GM21723 (cell line): ENCODE data around the gene TRAF2.

ENCODE experiments used
- ATAC-seq: cut with Tn5 transposase; IDR thresholded peaks from one replicate; pipeline ENCODE4 v1.9.1; 2021; ENCODE audit warnings: mild to moderate bottlenecking, moderate library complexity; ENCODE audit not compliant: unreplicated experiment

The TRAF2 gene

GRCh38 chr9:136958473-136958872 is 72.2 kb downstream of the TRAF2 start:
- ATAC-seq, result no peak

- no peak for ATAC-seq
Measured at GRCh38 chr9:136958898-136959850, 72.9 kb downstream of the TRAF2 start.

GRCh38 chr9:136960212-136960937 is 74.1 kb downstream of the TRAF2 start:
- ATAC-seq, result no peak

DNA sequence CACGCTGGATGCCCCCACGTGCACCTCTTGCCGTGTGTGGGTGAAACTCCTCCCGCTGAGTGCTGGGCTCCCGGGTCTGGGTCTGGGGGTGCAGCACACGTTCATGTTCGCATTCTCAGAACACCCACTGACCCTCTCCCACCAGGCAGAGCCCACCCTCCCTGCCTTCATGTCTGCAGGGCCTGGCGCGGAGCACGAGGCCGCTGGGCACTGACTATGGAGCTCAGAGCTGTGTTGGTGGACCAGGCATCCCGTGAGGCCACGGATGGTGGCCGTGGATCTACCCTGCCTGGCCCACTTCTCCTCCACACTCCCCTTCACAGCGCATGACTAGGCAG is 74.6 kb downstream of the TRAF2 start:
- no peak for ATAC-seq

DNA sequence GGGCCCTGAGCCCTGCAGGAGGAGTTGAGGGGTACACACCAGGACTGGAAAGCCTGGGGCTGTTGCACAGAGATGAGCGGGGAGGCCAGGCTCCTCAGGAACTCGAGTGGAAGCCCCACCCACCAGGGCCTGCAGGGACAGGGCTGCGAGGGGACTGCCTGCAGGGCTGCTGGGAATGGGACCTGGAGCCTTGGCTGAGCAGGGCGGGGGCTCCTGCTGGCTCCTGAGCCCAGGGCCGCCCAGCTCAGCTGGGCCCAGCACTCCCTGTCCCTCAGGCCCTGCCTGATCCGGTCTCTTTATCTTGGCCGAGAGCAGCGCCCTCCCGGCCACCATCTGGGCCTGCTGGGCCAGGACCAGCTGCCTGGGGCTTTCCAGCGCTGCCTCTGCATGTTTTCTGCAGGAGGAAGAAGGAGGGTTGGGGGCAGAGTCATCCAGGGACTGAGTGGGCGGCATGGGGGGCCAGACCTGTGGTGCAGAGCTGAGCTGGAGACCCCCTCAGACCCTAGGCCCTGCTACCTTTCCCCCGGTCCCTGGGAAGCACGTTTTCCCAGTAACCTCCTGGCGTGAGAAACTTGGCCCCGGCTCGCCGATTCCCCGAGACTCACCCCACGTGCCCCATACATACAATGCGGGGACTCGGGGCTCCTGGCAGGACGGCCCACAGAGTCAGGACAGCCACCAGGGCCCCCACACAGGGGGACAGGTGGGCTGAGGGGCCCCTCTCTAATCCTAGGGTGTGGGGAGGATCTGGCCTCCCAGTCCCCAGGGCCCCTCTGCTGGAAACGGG is 75.2 kb downstream of the TRAF2 start:
- no peak for ATAC-seq

DNA sequence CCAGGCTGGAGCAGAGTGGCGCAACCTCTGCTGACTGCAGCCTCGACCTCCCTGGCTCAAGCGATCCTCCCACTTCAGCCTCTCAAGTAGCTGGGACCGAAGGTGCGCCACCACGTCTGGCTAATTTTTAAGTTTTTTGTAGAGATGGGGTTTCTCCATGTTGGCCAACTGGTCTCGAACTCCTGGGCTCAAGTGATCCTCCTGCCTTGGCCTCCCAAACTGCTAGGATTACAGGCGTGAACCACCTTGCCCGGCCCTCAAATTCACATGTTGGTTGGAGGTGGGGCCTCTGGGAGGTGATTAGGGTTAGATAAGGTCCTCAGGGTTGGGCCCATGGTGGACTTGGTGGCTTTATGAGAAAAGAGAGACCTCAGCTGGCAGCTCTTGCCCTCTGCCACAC is 75.8 kb downstream of the TRAF2 start:
- no peak for ATAC-seq

DNA sequence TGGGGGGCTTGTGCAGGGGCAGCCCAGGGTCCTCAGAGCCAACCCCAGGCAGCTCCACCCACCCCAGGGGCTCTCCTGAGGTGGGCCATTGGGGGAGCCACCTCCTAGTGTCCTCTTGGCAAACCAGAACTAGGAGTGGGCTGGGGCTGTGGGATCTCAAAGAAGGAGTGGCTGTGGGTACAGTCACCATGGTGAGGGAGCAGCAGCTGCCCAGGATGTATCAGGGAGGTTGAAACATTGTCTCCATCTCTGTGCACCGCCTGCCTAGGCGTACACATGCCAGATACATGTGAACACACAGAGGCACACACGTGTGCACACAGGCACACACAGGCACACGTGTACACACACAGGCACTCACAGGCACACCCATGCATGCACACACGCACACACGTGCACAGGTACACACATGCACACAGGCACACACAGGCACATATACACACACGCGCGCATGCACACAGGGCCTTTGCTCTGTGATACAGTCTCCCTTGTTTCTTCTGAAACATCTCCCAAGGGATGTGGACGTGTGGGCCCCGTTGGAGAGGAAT is 76.5 kb downstream of the TRAF2 start:
- no peak for ATAC-seq

DNA sequence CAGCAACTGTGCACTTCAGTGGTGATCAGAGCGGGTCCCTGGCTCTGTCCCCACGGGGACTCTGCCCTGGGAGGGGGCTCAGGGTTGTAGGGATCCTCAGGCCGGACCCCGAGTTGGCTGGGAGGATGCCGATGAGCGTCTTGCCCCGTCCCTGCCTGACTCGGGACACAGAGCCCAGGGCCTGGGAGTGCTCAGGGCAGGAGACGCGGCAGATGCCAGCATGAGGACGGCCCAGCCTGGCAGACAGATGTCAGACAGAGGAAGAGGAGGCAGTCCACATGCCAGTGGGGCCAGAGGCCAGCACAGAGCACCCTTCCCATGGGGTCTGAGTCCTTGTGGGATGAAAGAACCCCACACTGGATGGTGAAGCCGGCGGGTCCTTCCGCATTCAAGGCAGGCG is 77.0 kb downstream of the TRAF2 start:
- ATAC-seq, result no peak

DNA sequence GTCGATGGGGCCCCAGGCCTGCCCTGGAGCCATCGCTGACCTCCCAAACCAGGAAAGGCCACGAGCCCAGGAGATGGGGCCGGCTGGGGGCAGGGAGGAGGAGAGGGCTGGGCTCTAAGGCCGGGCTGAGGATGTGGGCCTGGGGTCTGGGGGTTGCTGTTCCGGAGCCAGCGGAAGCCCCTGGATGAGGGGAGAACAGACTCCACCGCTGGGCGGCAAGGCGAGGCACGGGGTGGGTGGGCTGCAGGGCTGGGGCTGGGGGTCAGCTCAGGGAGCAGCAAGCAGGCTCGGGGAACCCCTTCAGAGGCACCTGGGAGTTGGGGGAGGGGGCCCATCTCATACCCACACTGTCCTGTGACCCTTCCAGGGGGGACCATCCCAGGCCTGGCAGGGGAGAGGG is 77.4 kb downstream of the TRAF2 start:
- ATAC-seq, result no peak

- ATAC-seq, result no peak
Measured at GRCh38 chr9:136964171-136964689, 77.9 kb downstream of the TRAF2 start.

DNA sequence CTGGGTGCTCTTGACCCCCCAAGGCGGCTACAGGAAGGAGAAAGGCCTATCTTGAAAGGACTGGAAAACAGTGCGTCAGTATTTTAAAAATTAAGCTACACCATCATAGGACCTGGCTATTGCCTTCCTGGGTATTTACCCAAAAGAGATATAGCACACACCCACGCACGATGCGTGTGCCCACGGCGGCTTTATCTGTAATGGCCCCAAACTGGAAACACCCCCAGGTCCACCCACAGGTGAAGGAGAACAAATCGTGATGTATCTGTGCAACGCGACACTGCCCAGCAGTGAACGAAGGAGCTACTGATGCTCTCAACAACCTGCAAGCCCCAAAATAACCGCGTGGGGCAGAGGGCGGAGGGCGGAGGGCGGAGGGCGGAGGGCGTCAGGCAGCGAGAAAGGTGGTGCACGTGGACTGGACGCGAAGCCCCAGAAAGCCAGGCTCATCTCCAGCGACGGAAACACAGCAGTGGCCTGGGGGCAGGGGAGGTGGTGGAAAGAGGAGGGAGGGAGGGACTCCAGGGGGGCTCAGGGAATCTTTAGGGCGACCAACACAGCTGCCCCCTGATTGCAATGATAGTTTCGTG is 78.6 kb downstream of the TRAF2 start:
- no peak for ATAC-seq

DNA sequence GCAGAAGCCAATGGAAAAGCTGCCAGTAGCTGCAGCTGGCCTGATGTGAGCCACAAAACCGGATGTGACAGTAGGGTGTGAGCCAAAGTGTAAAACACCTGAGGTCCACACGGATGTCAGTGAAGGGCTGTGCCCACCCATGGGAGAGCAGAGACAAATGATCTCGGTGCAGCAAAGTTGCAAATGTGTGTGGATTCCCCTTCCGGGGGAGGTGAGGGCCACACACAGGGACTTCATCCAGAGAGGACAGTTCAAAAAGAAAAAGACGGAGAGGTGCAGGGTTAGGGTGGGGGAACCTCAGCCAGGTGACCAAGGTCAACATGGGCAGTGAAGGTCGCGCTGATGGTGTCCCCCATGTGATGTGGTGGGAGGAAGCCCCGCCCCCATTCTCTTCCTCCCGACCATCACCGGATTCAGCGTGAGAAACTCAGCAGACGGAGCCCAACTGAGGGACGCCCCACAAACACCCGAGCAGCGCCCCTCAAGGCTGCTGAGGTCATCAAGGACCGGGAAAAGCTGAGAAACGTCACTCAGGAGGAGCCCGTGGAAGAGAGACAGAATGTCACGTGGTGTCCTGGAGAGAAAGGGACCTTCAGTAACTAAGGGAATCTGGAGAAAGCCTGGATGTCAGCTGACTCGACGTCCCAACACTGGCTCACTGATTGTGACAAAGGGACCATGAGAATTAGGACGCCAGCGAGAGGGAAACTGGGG is 79.6 kb downstream of the TRAF2 start:
- no peak for ATAC-seq

- ATAC-seq, result no peak
Measured at GRCh38 chr9:136968333-136969127, 82.2 kb downstream of the TRAF2 start.

GRCh38 chr9:136969150-136969549 is 82.8 kb downstream of the TRAF2 start:
- ATAC-seq, result no peak

DNA sequence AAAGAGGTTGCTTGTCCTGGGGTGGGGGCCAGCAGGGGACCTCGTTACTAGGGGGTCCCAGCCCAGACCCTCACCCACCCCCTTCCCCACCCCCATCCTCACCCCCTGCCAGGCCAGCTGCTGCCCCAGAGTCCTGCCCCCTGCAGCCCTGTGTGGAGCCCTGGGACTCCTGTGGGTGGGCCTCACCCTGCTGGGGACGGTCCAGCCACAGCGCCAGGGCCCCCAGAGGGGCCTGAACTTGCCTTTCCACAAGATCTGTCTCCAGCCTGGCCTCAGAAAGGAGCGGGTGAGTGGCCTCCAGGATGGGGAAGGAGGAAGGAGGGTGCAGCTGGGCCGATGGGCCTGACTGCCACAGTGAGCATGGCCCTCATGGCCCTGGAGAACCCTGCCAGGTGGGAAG is 83.5 kb downstream of the TRAF2 start:
- ATAC-seq, result no peak

DNA sequence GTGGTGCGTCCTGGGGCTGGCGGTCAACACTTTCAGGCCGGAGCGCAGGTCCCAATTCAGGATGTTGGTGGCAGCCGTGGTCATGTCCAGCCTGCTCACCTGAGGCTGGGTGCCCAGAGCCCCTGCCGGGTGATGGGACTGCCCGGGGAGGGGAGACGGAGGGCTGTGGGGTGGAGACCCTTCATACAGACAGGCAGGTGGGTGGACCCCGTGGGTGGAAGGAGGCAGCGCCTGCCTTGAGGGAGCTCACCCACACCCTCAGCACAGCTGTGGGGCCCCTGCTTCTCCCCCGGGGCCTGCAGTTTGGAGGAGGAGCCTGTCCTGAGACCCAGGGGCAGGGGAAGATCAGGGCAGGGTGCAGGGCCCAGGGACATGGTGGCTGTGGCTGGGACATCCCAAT is 84.0 kb downstream of the TRAF2 start:
- no peak for ATAC-seq

- ATAC-seq, result no peak
Measured at GRCh38 chr9:136971746-136972145, 85.4 kb downstream of the TRAF2 start.

GRCh38 chr9:136972335-136972734 is 86.0 kb downstream of the TRAF2 start:
- no peak for ATAC-seq

- ATAC-seq, result no peak
Measured at GRCh38 chr9:136972743-136973142, 86.4 kb downstream of the TRAF2 start.
